ENCODE measurements around the gene VIL1. TPM values are rescaled to one million over a fixed set of nuclear protein-coding genes. Genes with fewer than 3 reads are reported as not detected.

VIL1 gene
- total and polyA plus RNA-seq, 2 of the 13 experiments (the other 11 are each of a cell fraction or from before 2014, with no cell fraction given) = 287 to 301 TPM

- TF ChIP-seq E2F2 (CRISPR knock-in tag; IDR thresholded peaks at IDR 0.05; ENCODE audit: borderline replicate concordance) (no peak), ZNF367 (CRISPR knock-in tag; IDR thresholded peaks at IDR 0.05; ENCODE audit: borderline replicate concordance) (no peak), KAT7 (CRISPR knock-in tag; IDR thresholded peaks at IDR 0.05; ENCODE audit: borderline replicate concordance) (no peak; the same call in 1 of the 2 replicates), HNF1B (CRISPR knock-in tag; IDR thresholded peaks at IDR 0.05) (no peak; the same call in 1 of the 2 replicates), ZNF441 (CRISPR knock-in tag; IDR thresholded peaks at IDR 0.05; ENCODE audit: borderline replicate concordance) (peak; percentile 79; the same call in 1 of the 2 replicates), ZKSCAN5 (CRISPR knock-in tag; IDR thresholded peaks at IDR 0.05) (no peak), MYNN (CRISPR knock-in tag; IDR thresholded peaks at IDR 0.05; ENCODE audit: low read depth) (0 out of 2 replicates have a peak, but pooled peaks have one; percentile 76), THAP9 (CRISPR knock-in tag; IDR thresholded peaks at IDR 0.05; ENCODE audit: borderline replicate concordance) (peak; percentile 30; the same call in 1 of the 2 replicates), ZNF33A (CRISPR knock-in tag; IDR thresholded peaks at IDR 0.05; ENCODE audit: borderline replicate concordance) (peak; percentile 71; the same call in 1 of the 2 replicates), MED13 (CRISPR knock-in tag; IDR thresholded peaks at IDR 0.05) (peak; percentile 47; the same call in 1 of the 2 replicates), IRF1 (CRISPR knock-in tag; IDR thresholded peaks at IDR 0.05; ENCODE audit: low read depth) (no peak; the same call in 1 of the 2 replicates), ZFP1 (CRISPR knock-in tag; IDR thresholded peaks at IDR 0.05) (no peak), ZBTB26 (CRISPR knock-in tag; IDR thresholded peaks at IDR 0.05; ENCODE audit: borderline replicate concordance) (peak; percentile 88; the same call in 1 of the 2 replicates), FOXA1 (IDR thresholded peaks at IDR 0.05) (no peak), FOXA1 (CRISPR knock-in tag; IDR thresholded peaks at IDR 0.05) (no peak), ZNF775 (CRISPR knock-in tag; IDR thresholded peaks at IDR 0.05; ENCODE audit: borderline replicate concordance) (no peak), NCOR1 (IDR thresholded peaks at IDR 0.05; ENCODE audit: borderline replicate concordance, low read length) (peak; percentile 95), ETV6 (CRISPR knock-in tag; conservative IDR thresholded peaks at IDR 0.05) (no peak), NONO (IDR thresholded peaks at IDR 0.05) (no peak), NONO (CRISPR knock-in tag; conservative IDR thresholded peaks at IDR 0.05) (peak; percentile 48; the same call in 1 of the 2 replicates), ZNF329 (CRISPR knock-in tag; IDR thresholded peaks at IDR 0.05; ENCODE audit: low read depth) (no peak), ZNF138 (CRISPR knock-in tag; IDR thresholded peaks at IDR 0.05; ENCODE audit: low read depth) (peak; percentile 54)
Measured at GRCh38 chr2:218418717-218419458, at the start of gene VIL1 (continued).

Measured in HepG2 (cell line).